Immature natural killer cell (primary cell): ENCODE data around the gene MEIOB. TPM values are rescaled to one million over a fixed set of nuclear protein-coding genes. Genes with fewer than 3 reads are reported as not detected.

ENCODE experiments used
- DNase-seq, 3 donors: peaks; one replicate each; pipeline ENCODE4 v3.0.0; 2022; ENCODE audit warnings: mixed read lengths in 1 of 3
- H3K27ac Mint-ChIP-seq, 6 donors: one replicate each; pipeline ENCODE4 v1.8.0; 2020; ENCODE audit warnings: mixed read lengths in 6 of 6, mild to moderate bottlenecking in 5 of 6, inconsistent platforms in 4 of 6, moderate library complexity in 3 of 6
- H3K27me3 Mint-ChIP-seq, 3 donors: one replicate each; pipeline ENCODE4 v1.8.0; 2020 to 2021; ENCODE audit warnings: low read depth in 3 of 3, mild to moderate bottlenecking in 3 of 3, mixed read lengths in 3 of 3, moderate library complexity in 3 of 3, inconsistent platforms in 1 of 3
- H3K36me3 Mint-ChIP-seq, 3 donors: one replicate each; pipeline ENCODE4 v1.8.0; 2020; ENCODE audit warnings: mixed read lengths in 3 of 3, inconsistent platforms in 2 of 3, mild to moderate bottlenecking in 2 of 3
- H3K4me1 Mint-ChIP-seq, 2 donors: one replicate each; pipeline ENCODE4 v1.8.0; 2020; ENCODE audit warnings: inconsistent platforms in 2 of 2, mild to moderate bottlenecking in 2 of 2, mixed read lengths in 2 of 2, moderate library complexity in 1 of 2
- H3K4me3 Mint-ChIP-seq, 5 donors: one replicate each; pipeline ENCODE4 v1.8.0; 2020; ENCODE audit warnings: mild to moderate bottlenecking in 5 of 5, mixed read lengths in 5 of 5, inconsistent platforms in 3 of 5, moderate library complexity in 3 of 5
- H3K9me3 Mint-ChIP-seq, 6 donors: one replicate each; pipeline ENCODE4 v1.8.0; 2020; ENCODE audit warnings: mild to moderate bottlenecking in 6 of 6, mixed read lengths in 6 of 6, inconsistent platforms in 4 of 6, moderate library complexity in 3 of 6
- polyA plus RNA-seq, 3 donors: library from polyadenylated mRNA; unstranded; fragments of 300-500 nt; fragmentation: Illumina TruSeq; gene quantifications; one replicate each; pipeline ENCODE4 v1.2.3, GENCODE V29; 2021

MEIOB gene
- polyA plus RNA-seq, 3 donors from 2014 or later, result not detected

DNA sequence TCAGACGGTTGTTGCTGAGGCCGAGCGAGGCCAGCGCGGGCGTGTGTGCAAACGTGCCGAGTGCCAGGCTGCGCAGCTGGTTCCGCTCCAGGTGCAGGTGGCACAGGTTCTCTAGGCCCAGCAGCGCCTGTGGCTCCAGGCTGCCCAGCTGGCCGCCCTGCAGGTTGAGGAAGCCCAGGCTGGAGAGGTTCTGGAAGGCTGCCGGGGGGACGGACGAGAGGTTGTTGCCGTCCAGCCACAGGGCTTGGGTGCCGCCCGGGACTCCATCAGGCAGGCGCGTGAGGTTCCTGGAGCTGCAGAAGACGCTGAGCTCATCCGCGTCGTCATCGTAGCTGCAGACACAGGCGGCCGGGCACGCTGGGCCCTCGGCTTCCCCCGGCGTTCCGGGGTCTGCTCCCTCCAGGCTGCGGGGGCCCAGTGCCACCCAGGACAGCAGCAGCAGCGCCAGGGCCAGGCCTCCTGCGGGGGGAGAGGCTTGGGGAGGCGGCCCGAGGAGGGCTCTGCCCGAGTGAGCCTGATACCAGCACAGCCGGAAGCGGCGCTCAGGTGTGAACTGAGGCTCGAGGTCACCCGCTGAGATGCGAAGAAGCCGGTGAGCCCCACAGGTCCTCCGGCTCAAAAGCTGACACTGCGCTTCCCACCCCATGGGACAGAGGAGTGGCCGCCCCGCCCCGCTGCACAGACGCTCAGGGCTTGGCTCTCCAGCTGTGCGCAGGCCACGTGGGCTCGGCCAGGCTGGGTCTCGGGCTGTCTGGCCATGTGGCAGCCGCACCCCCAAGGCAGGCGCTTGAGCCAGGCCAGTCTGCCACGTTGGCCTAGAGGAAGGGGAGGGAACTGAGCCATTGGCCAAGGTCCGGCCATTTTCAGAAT, 79.8 kb downstream of the MEIOB start:
- Mint-ChIP-seq H3K36me3 (peaks cover 0 to 5% (median 3%) of the 10 kb centered on the region in 3 donors), H3K4me1 (peaks cover 0 to 1% of the 10 kb centered on the region in 2 donors), H3K27me3 (peaks cover 0 to 6% (median 1%) of the 10 kb centered on the region in 3 donors), H3K4me3 (no peak overlapping the region), H3K9me3 (peaks cover 0 to 3% (median under 1%) of the 10 kb centered on the region in 6 donors), H3K27ac (no peak overlapping the region)
- DNase-seq, result no peak

GRCh38 chr16:1791256-1791942, 80.6 kb downstream of the MEIOB start:
- Mint-ChIP-seq H3K9me3 (no peaks in the 10 kb centered on the region), H3K4me1 (peaks cover 0 to 1% of the 10 kb centered on the region in 2 donors), H3K27ac (no peak overlapping the region), H3K4me3 (no peak overlapping the region), H3K36me3 (peaks cover 0 to 5% (median 3%) of the 10 kb centered on the region in 3 donors), H3K27me3 (peaks cover 0 to 4% (median 1%) of the 10 kb centered on the region in 3 donors)
- no peak for DNase-seq

- peaks cover 0 to 3% of the 10 kb centered on the region in 2 donors for H3K4me1 Mint-ChIP-seq
- H3K27ac Mint-ChIP-seq, result no peak overlapping the region
- H3K9me3 Mint-ChIP-seq, result no peaks in the 10 kb centered on the region
- no peak for DNase-seq
- H3K36me3 Mint-ChIP-seq, result peaks cover 0 to 5% (median 3%) of the 10 kb centered on the region in 3 donors
- no peak overlapping the region for H3K4me3 Mint-ChIP-seq
- peaks cover 0 to 4% (median 1%) of the 10 kb centered on the region in 3 donors for H3K27me3 Mint-ChIP-seq
Measured at GRCh38 chr16:1790611-1791255, 81.2 kb downstream of the MEIOB start.

GRCh38 chr16:1790261-1790610, 81.7 kb downstream of the MEIOB start:
- DNase-seq, result no peak
- peaks cover 2 to 4% of the 10 kb centered on the region in 2 donors for H3K4me1 Mint-ChIP-seq
- H3K9me3 Mint-ChIP-seq, result no peaks in the 10 kb centered on the region
- peaks cover 0 to 4% (median 1%) of the 10 kb centered on the region in 3 donors for H3K27me3 Mint-ChIP-seq
- peaks cover 0 to 5% (median 3%) of the 10 kb centered on the region in 3 donors for H3K36me3 Mint-ChIP-seq
- H3K4me3 Mint-ChIP-seq, result no peak overlapping the region
- H3K27ac Mint-ChIP-seq, result no peak overlapping the region

GRCh38 chr16:1789643-1790045, 82.3 kb downstream of the MEIOB start:
- Mint-ChIP-seq H3K36me3 (peaks cover 0 to 5% (median 3%) of the 10 kb centered on the region in 3 donors), H3K27ac (no peak overlapping the region), H3K27me3 (peaks cover 0 to 4% (median 1%) of the 10 kb centered on the region in 3 donors), H3K9me3 (no peaks in the 10 kb centered on the region), H3K4me3 (no peak overlapping the region), H3K4me1 (peaks cover 6 to 8% of the 10 kb centered on the region in 2 donors)
- DNase-seq, result no peak

DNA sequence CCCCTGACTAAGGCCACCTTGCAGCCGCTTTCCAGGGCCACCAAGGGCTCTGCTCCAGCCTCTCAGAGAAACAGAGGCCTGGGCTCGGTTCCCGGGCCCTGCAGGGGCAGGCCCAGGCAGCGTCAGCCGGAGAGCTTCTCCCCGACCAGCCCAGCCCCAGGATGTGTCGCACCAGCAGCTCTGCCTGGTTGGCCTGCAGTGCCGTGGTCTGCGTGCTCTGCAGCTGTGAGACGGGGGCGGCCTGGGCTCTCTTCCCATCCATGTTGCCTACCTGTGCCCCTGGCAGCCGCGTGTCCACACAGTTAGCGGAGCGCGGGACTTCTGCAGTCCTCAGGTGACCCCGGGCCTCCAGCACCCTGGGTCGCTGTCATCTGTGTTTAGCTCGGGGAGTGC, 83.3 kb downstream of the MEIOB start:
- Mint-ChIP-seq H3K36me3 (peaks cover 0 to 5% (median 3%) of the 10 kb centered on the region in 3 donors), H3K9me3 (no peaks in the 10 kb centered on the region), H3K4me1 (peaks cover 6 to 12% of the 10 kb centered on the region in 2 donors), H3K4me3 (no peak overlapping the region), H3K27me3 (peaks cover 0 to 4% (median 1%) of the 10 kb centered on the region in 3 donors), H3K27ac (no peak overlapping the region)
- no peak for DNase-seq

- DNase-seq, result no peak
- H3K36me3 Mint-ChIP-seq, result peaks cover 0 to 5% (median 3%) of the 10 kb centered on the region in 3 donors
- no peak overlapping the region for H3K27ac Mint-ChIP-seq
- no peak overlapping the region for H3K4me3 Mint-ChIP-seq
- no peaks in the 10 kb centered on the region for H3K9me3 Mint-ChIP-seq
- H3K27me3 Mint-ChIP-seq, result peaks cover 0 to 4% (median 1%) of the 10 kb centered on the region in 3 donors
- H3K4me1 Mint-ChIP-seq, result peaks cover 11 to 17% of the 10 kb centered on the region in 2 donors
Measured at GRCh38 chr16:1788095-1788707, 83.8 kb downstream of the MEIOB start.

DNA sequence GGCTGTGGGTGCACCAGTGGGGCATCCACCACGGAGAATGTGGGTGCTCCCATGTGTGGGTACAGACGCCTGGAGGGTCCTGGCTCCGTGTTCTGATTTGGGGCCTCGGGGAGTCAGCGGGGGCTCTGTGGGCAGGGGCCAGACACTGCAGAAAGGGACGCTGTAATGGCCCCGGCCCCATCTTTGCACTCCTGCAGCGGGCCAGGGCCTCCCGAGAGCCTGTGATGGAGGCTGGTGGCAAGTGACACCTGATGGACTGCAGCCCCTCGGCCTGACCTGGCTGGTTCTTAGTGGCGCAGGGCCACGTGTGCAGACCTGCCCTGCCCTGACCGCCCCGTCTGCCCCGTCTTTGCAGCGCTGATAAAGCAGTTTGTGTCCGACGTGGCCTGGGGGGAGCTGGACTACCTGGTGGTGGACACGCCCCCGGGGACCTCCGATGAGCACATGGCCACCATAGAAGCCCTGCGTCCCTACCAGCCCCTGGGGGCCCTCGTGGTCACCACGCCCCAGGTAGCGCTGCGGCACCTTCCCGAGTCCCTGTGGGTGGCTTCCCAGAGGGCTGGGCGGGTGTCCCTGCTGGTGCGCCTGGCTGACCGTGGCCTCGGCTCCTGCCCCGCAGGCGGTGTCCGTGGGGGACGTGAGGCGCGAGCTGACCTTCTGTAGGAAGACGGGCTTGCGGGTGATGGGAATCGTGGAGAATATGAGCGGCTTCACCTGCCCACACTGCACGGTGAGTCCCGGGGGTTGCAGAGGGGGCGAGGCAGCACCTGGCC, 84.5 kb downstream of the MEIOB start:
- Mint-ChIP-seq H3K27me3 (peaks cover 3 to 7% (median 5%) of the 10 kb centered on the region in 3 donors), H3K9me3 (no peaks in the 10 kb centered on the region), H3K4me3 (no peak overlapping the region), H3K36me3 (peaks cover 0 to 5% (median 3%) of the 10 kb centered on the region in 3 donors), H3K27ac (no peak overlapping the region), H3K4me1 (peaks cover 13 to 19% of the 10 kb centered on the region in 2 donors)
- no peak for DNase-seq

GRCh38 chr16:1787056-1787321, 85.0 kb downstream of the MEIOB start:
- DNase-seq, result no peak
- no peak overlapping the region for H3K4me3 Mint-ChIP-seq

DNA sequence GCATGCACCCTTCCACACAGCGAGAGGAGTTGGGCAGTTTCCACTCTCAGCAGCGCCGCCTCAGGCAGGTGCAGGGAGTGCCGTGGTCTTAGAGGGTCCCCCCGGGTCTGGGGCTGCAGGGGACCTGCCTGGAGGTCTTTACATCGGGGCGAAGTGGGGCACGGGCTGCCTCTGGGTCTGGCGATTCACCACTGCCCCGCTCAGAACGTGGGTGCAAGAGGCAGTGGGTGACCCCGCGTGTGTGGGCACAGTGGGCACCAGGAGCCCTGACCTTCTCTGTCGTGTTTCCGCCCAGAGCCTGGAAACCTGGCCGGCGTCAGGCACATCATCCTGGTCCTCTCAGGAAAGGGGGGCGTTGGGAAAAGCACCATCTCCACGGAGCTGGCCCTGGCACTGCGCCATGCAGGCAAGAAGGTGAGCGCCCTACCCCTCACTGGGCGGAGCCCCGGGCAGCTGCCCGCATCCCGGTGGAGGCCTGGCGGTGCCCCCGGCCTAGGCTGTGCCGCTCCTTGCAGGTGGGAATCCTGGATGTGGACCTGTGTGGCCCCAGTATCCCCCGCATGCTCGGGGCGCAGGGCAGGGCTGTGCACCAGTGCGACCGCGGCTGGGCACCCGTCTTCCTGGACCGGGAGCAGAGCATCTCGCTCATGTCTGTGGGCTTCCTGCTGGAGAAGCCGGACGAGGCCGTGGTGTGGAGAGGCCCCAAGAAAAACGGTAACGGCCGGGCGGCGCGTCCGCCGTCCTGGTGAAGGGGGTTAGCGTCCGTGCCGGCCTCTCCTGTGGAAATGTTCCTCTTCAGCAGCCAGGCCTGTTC, 85.5 kb downstream of the MEIOB start:
- H3K4me3 Mint-ChIP-seq, result no peak overlapping the region
- H3K27me3 Mint-ChIP-seq, result peaks cover 5 to 11% (median 6%) of the 10 kb centered on the region in 3 donors
- H3K27ac Mint-ChIP-seq, result no peak overlapping the region

More at GRCh38 chr16:1787056-1787321, 85.0 kb downstream of the MEIOB start:
- Mint-ChIP-seq H3K27ac (no peak overlapping the region), H3K36me3 (peaks cover 0 to 5% (median 3%) of the 10 kb centered on the region in 3 donors), H3K27me3 (peaks cover 5 to 9% (median 6%) of the 10 kb centered on the region in 3 donors), H3K4me1 (peaks cover 14 to 21% of the 10 kb centered on the region in 2 donors), H3K9me3 (no peaks in the 10 kb centered on the region)

DNA sequence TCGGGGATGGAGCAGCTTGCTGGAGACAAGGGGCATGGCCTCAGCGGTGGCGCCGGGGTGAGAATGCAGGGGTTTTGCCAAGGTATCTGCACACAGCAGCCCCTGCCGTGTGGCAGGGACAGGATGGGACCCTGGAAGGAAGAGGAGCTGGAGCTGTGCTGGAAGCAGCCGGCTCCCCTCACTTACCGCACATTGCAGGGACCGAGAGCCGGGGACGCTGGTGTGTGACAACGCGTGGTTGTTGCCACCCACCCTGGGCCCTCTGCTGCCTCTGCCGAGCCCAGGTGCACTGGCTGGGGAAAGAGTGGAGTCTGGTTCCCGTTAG, 86.2 kb downstream of the MEIOB start:
- Mint-ChIP-seq H3K9me3 (no peaks in the 10 kb centered on the region), H3K4me3 (no peak overlapping the region), H3K4me1 (peaks cover 25 to 30% of the 10 kb centered on the region in 2 donors), H3K27me3 (peaks cover 5 to 11% (median 6%) of the 10 kb centered on the region in 3 donors), H3K36me3 (peaks cover 0 to 5% (median 3%) of the 10 kb centered on the region in 3 donors), H3K27ac (no peak overlapping the region)
- no peak for DNase-seq

More for the DNA sequence above, 85.5 kb downstream of the MEIOB start:
- DNase-seq, result no peak
- Mint-ChIP-seq H3K36me3 (peaks cover 0 to 5% (median 3%) of the 10 kb centered on the region in 3 donors), H3K4me1 (peaks cover 19 to 25% of the 10 kb centered on the region in 2 donors), H3K9me3 (no peaks in the 10 kb centered on the region)
